Keratinocyte (primary cell): Measurements from ENCODE around the gene RSPO3. TPM values are rescaled to one million over a fixed set of nuclear protein-coding genes. Genes with fewer than 3 reads are reported as not detected.

Source experiments
- DNase-seq: peaks from one replicate; pipeline ENCODE4 v3.0.0-alpha.2; 2011; ENCODE audit warnings: low read depth, missing footprints, low spot score
- FAIRE-seq: peaks from 2 replicates; lab custom pipeline; 2011; peaks lifted over from hg19 to GRCh38; lab: Jason Lieb, UNC
- H2AFZ ChIP-seq: 2 replicates; pipeline ENCODE4 v1.6.0; 2012; ENCODE audit warnings: low read length, control low read depth, inconsistent platforms; ENCODE audit not compliant: control insufficient read depth
- H3K27ac ChIP-seq: 2 replicates; pipeline ENCODE4 v1.5.1; 2011; ENCODE audit warnings: low read length; ENCODE audit not compliant: control insufficient read depth, insufficient read depth
- H3K27me3 ChIP-seq: 3 replicates; pipeline ENCODE4 v1.6.0; 2011; ENCODE audit warnings: low read length; ENCODE audit not compliant: control insufficient read depth, insufficient read depth; ENCODE audit errors: extremely low read depth
- H3K36me3 ChIP-seq, 2 experiments: 2 replicates in 1 of 2; 3 replicates in 1 of 2; pipeline ENCODE4 v1.5.1; 2011; ENCODE audit warnings: low read length in 2 of 2, mild to moderate bottlenecking in 1 of 2; ENCODE audit not compliant: control insufficient read depth in 2 of 2, insufficient read depth in 2 of 2; ENCODE audit errors: extremely low read depth in 1 of 2
- H3K4me1 ChIP-seq: 3 replicates; pipeline ENCODE4 v1.5.1; 2011; ENCODE audit warnings: low read length; ENCODE audit not compliant: control insufficient read depth, insufficient read depth; ENCODE audit errors: extremely low read depth
- H3K4me2 ChIP-seq: 3 replicates; pipeline ENCODE4 v1.6.0; 2011; ENCODE audit warnings: low read depth, low read length; ENCODE audit not compliant: control insufficient read depth, insufficient read depth; ENCODE audit errors: extremely low read depth
- H3K4me3 ChIP-seq, 3 experiments: fragments of 200-600 bp in 1 of 3; sonication (generic) in 1 of 3; 2 replicates in 2 of 3; 3 replicates in 1 of 3; pipeline ENCODE4 v1.5.1; 2011 to 2016; ENCODE audit warnings: low read length in 3 of 3, mild to moderate bottlenecking in 3 of 3, control low read depth in 2 of 3, inconsistent platforms in 1 of 3, low read depth in 1 of 3, mixed read lengths in 1 of 3, mixed run types in 1 of 3, moderate library complexity in 1 of 3; ENCODE audit not compliant: control insufficient read depth in 2 of 3, insufficient read depth in 2 of 3; ENCODE audit errors: extremely low read depth in 1 of 3
- H3K79me2 ChIP-seq: 2 replicates; pipeline ENCODE4 v1.6.0; 2012; ENCODE audit warnings: low read length; ENCODE audit not compliant: control insufficient read depth, insufficient read depth
- H3K9ac ChIP-seq: 3 replicates; pipeline ENCODE4 v1.6.0; 2011; ENCODE audit warnings: low read length; ENCODE audit not compliant: control insufficient read depth, insufficient read depth; ENCODE audit errors: extremely low read depth
- H3K9me1 ChIP-seq: 3 replicates; pipeline ENCODE4 v1.6.0; 2011; ENCODE audit warnings: low read length; ENCODE audit not compliant: control insufficient read depth, insufficient read depth; ENCODE audit errors: extremely low read depth
- H3K9me3 ChIP-seq: 2 replicates; pipeline ENCODE4 v1.5.1; 2012; ENCODE audit warnings: low read depth, low read length; ENCODE audit not compliant: control insufficient read depth
- H4K20me1 ChIP-seq: 3 replicates; pipeline ENCODE4 v1.6.0; 2011; ENCODE audit warnings: low read length; ENCODE audit not compliant: control insufficient read depth, insufficient read depth; ENCODE audit errors: extremely low read depth
- EZH2 ChIP-seq: IDR thresholded peaks from one replicate; pipeline ENCODE4 v1.6.1; 2012; ENCODE audit warnings: inconsistent platforms, mild to moderate bottlenecking, low read length, moderate library complexity
- dilution Hi-C: fragments of 300-500 bp; cut with MboI; formaldehyde crosslinking; loops from one replicate; pipeline ENCODE4 v1.7.0; 2020; ENCODE audit warnings: low sequenced_read_pairs; ENCODE audit not compliant: extremely low pct_ligation_motif_present
- polyA plus RNA-seq, 5 experiments: library from polyadenylated mRNA; depleted of rRNA in 3 of 5; stranded (reverse) in 3 of 5; stranded (forward) in 1 of 5; unstranded in 1 of 5; fragments of >200 nt; gene quantifications; 1 replicate in 1 of 5; 2 replicates in 3 of 5; 3 replicates in 1 of 5; pipeline versions ENCODE4 v1.2.1 to v1.2.3, GENCODE V29; 2011 to 2012; ENCODE audit warnings: missing spikeins in 2 of 5, low read depth in 1 of 5, low replicate concordance in 1 of 5
- TF ChIP-seq, protein P1 (sequence below), 3 experiments: IDR thresholded peaks in 1 of 3; conservative IDR thresholded peaks in 1 of 3; optimal IDR thresholded peaks in 1 of 3; 2 replicates in 2 of 3; 3 replicates in 1 of 3; pipeline versions ENCODE3 to v1.5.1; 2011; ENCODE audit warnings: low read length in 3 of 3, mild to moderate bottlenecking in 3 of 3, moderate library complexity in 2 of 3, control low read depth in 1 of 3, inconsistent platforms in 1 of 3; ENCODE audit not compliant: insufficient read depth in 2 of 3; ENCODE audit errors: extremely low read depth in 1 of 3

Gene RSPO3
- polyA plus RNA-seq, 1 donor (not counting 4 experiments of a cell fraction or from before 2014, with no cell fraction given), result not detected

GRCh38 chr6:127243501-127243900, 125.0 kb downstream of the RSPO3 start:
- H3K27me3 ChIP-seq, result no peaks in the 10 kb centered on the region
- no peaks in the 10 kb centered on the region for H3K36me3 ChIP-seq
- H3K4me3 ChIP-seq, result no peak overlapping the region
- dilution Hi-C loops, result no loop called here
- FAIRE-seq (no peak), DNase-seq (no peak)
- TF ChIP-seq, protein P1, sequence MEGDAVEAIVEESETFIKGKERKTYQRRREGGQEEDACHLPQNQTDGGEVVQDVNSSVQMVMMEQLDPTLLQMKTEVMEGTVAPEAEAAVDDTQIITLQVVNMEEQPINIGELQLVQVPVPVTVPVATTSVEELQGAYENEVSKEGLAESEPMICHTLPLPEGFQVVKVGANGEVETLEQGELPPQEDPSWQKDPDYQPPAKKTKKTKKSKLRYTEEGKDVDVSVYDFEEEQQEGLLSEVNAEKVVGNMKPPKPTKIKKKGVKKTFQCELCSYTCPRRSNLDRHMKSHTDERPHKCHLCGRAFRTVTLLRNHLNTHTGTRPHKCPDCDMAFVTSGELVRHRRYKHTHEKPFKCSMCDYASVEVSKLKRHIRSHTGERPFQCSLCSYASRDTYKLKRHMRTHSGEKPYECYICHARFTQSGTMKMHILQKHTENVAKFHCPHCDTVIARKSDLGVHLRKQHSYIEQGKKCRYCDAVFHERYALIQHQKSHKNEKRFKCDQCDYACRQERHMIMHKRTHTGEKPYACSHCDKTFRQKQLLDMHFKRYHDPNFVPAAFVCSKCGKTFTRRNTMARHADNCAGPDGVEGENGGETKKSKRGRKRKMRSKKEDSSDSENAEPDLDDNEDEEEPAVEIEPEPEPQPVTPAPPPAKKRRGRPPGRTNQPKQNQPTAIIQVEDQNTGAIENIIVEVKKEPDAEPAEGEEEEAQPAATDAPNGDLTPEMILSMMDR (optimal IDR thresholded peaks at IDR 0.05 in 1 of 3, IDR thresholded peaks at IDR 0.05 in 1 of 3, conservative IDR thresholded peaks at IDR 0.05 in 1 of 3; ENCODE audit: extremely low read depth in 1 of 3, insufficient read depth in 2 of 3, low read length in 3 of 3), result no peak
- no peak for TF ChIP-seq EZH2
- H3K27ac ChIP-seq, result no peak overlapping the region
- no peaks in the 10 kb centered on the region for H4K20me1 ChIP-seq
- H3K4me2 ChIP-seq, result no peak overlapping the region
- peaks cover 4% of the 10 kb centered on the region for H3K4me1 ChIP-seq
- no peak overlapping the region for H2AFZ ChIP-seq
- no peaks in the 10 kb centered on the region for H3K9me3 ChIP-seq
- no peak overlapping the region for H3K9ac ChIP-seq
- H3K79me2 ChIP-seq, result no peaks in the 10 kb centered on the region
- H3K9me1 ChIP-seq, result no peaks in the 10 kb centered on the region

Other genes with a start within 250 kb of the RSPO3 start
- 20.0 to 36.6 TPM (median 30.9 TPM) in 3 replicates for gene RNF146, start 148.2 kb downstream of the RSPO3 start, polyA plus RNA-seq
- 28.0 to 56.9 TPM (median 46.2 TPM) in 3 replicates for gene ECHDC1, start 224.9 kb downstream of the RSPO3 start, polyA plus RNA-seq